Endodermal cell (in vitro differentiated cells): ENCODE measurements around the gene FGFR3. TPM values are rescaled to one million over a fixed set of nuclear protein-coding genes. Genes with fewer than 3 reads are reported as not detected.

Experiments used
- DNase-seq: peaks from one replicate; pipeline ENCODE4 v3.0.0-alpha.2; 2017
- H3K27ac ChIP-seq: 2 replicates; pipeline ENCODE4 v1.5.1; 2013; ENCODE audit warnings: mild to moderate bottlenecking, low read depth, low read length, moderate library complexity
- H3K27me3 ChIP-seq: 2 replicates; pipeline ENCODE4 v1.6.1; 2013; ENCODE audit warnings: mild to moderate bottlenecking, low read length, moderate library complexity; ENCODE audit not compliant: insufficient read depth, control insufficient read depth, poor library complexity, severe bottlenecking
- H3K36me3 ChIP-seq: 2 replicates; pipeline ENCODE4 v1.7.0; 2013; ENCODE audit warnings: mild to moderate bottlenecking, low read length, moderate library complexity; ENCODE audit not compliant: control insufficient read depth, insufficient read depth
- H3K4me1 ChIP-seq: one replicate; pipeline ENCODE4 v1.7.0; 2013; ENCODE audit warnings: low read length; ENCODE audit not compliant: control insufficient read depth, insufficient read depth
- H3K4me3 ChIP-seq: 2 replicates; pipeline ENCODE4 v1.5.1; 2013; ENCODE audit warnings: mild to moderate bottlenecking, low read length, moderate library complexity
- H3K9ac ChIP-seq: 2 replicates; pipeline ENCODE4 v1.6.1; 2013; ENCODE audit warnings: mild to moderate bottlenecking, low read length, moderate library complexity; ENCODE audit not compliant: poor library complexity, severe bottlenecking; ENCODE audit errors: extremely low read depth
- H3K9me3 ChIP-seq: 2 replicates; pipeline ENCODE4 v1.6.1; 2013; ENCODE audit warnings: mild to moderate bottlenecking, low read length, moderate library complexity; ENCODE audit not compliant: control insufficient read depth
- H3K27ac Mint-ChIP-seq: 2 replicates; pipeline ENCODE4 v1.8.0; 2020; ENCODE audit warnings: mixed read lengths
- H3K27me3 Mint-ChIP-seq: 2 replicates; pipeline ENCODE4 v1.8.0; 2021; ENCODE audit warnings: mild to moderate bottlenecking, mixed read lengths; ENCODE audit not compliant: insufficient read depth
- H3K36me3 Mint-ChIP-seq: 2 replicates; pipeline ENCODE4 v1.8.0; 2020; ENCODE audit warnings: low read depth, mixed read lengths
- H3K4me1 Mint-ChIP-seq: 2 replicates; pipeline ENCODE4 v1.8.0; 2020; ENCODE audit warnings: mixed read lengths
- H3K4me3 Mint-ChIP-seq: 2 replicates; pipeline ENCODE4 v1.8.0; 2020; ENCODE audit warnings: mild to moderate bottlenecking, moderate library complexity, mixed read lengths
- H3K9me3 Mint-ChIP-seq: 2 replicates; pipeline ENCODE4 v1.8.0; 2020; ENCODE audit warnings: mild to moderate bottlenecking, mixed read lengths
- CTCF ChIP-seq: fragments of 200-600 bp; sonication (generic); conservative IDR thresholded peaks from 2 replicates; pipeline ENCODE4 v1.5.0; 2021; ENCODE audit warnings: antibody characterized with exemption, mild to moderate bottlenecking
- WGBS, 2 experiments: methylation state at CpG; one replicate each; pipeline versions ENCODE4 v1.1.5 to v1.1.7; 2013; ENCODE audit warnings: missing lambda C conversion rate in 2 of 2, mixed read lengths in 1 of 2; ENCODE audit not compliant: insufficient coverage in 1 of 2, insufficient read length in 1 of 2; 5-methylcytosine and 5-hydroxymethylcytosine counted together
- total RNA-seq, 2 donors: library from RNA; stranded (reverse); fragmentation: NEBNext Ultra II Directional in 1 of 2; extraction: Animal tissue kit (Norgen Biotek cat#: 25700) in 1 of 2; gene quantifications; 2 replicates in 1 of 2; 3 replicates in 1 of 2; pipeline ENCODE4 v1.2.1, GENCODE V29; 2021

Gene FGFR3
- total RNA-seq, 2 donors from 2014 or later, result 107 to 125 TPM

- no peak overlapping the region for H3K9ac ChIP-seq
- no peaks in the 10 kb centered on the region for H3K27me3 ChIP-seq
- no peak for DNase-seq
- Mint-ChIP-seq H3K27me3 (no peaks in the 10 kb centered on the region), H3K9me3 (no peaks in the 10 kb centered on the region), H3K4me3 (no peak overlapping the region), H3K4me1 (no peaks in the 10 kb centered on the region), H3K27ac (no peak overlapping the region), H3K36me3 (peaks cover 9% of the 10 kb centered on the region)
- H3K36me3 ChIP-seq, result no peaks in the 10 kb centered on the region
- H3K4me1 ChIP-seq, result peaks cover 7% of the 10 kb centered on the region
- no peak overlapping the region for H3K4me3 ChIP-seq
- no peak for TF ChIP-seq CTCF
- H3K9me3 ChIP-seq, result no peaks in the 10 kb centered on the region
- 88 to 92% methylated on average over 11 to 27 of the region's 27 CpGs for WGBS, 2 experiments
- H3K27ac ChIP-seq, result no peak overlapping the region
Observed at GRCh38 chr4:1797861-1798579, 4.9 kb downstream of the FGFR3 start.

DNA sequence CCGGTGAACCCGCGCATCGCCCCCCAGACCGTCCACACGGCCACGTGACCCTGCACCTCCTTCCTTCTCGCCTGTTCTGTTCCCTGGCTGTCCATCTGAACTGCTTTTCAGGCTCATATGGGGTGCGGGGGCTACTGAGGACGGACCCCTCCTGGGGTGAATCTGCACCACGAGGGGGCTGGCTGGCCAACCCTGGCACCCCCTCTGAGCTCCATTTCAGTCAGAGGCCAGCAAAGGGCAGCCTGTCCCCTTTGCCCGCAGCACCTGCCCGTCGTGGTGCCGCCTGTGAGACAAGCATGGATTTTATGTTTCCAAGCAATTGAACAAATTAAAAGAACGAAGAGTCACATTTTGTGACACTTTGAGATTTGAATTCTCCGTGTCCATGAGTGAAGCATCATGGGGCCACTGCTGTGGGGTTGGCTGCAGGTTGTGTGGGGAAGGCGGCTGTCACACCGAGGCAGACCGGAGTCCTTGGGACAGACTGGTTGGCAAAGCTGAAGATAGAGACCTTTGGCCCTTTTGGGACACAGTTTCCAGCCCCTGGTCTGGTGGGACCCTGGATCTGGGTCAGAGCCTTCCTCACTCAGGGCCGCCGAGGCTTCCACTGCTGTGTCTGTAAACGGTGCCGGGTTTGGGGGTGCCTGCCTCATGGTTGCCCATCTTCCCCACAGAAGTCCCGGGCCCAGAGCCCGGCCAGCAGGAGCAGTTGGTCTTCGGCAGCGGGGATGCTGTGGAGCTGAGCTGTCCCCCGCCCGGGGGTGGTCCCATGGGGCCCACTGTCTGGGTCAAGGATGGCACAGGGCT lies 5.7 kb downstream of the FGFR3 start:
- Histone ChIP-seq H3K27me3 (no peaks in the 10 kb centered on the region), H3K36me3 (no peaks in the 10 kb centered on the region), H3K27ac (no peak overlapping the region), H3K4me3 (no peak overlapping the region), H3K9me3 (no peaks in the 10 kb centered on the region), H3K9ac (no peak overlapping the region), H3K4me1 (peaks cover 7% of the 10 kb centered on the region)
- Mint-ChIP-seq H3K4me1 (no peaks in the 10 kb centered on the region), H3K9me3 (no peaks in the 10 kb centered on the region), H3K36me3 (peaks cover 11% of the 10 kb centered on the region), H3K27ac (no peak overlapping the region), H3K27me3 (no peaks in the 10 kb centered on the region), H3K4me3 (no peak overlapping the region)
- TF ChIP-seq CTCF, result no peak
- no peak for DNase-seq
- WGBS, 2 experiments, result 94% methylated on average over 25 to 30 of the region's 30 CpGs

DNA sequence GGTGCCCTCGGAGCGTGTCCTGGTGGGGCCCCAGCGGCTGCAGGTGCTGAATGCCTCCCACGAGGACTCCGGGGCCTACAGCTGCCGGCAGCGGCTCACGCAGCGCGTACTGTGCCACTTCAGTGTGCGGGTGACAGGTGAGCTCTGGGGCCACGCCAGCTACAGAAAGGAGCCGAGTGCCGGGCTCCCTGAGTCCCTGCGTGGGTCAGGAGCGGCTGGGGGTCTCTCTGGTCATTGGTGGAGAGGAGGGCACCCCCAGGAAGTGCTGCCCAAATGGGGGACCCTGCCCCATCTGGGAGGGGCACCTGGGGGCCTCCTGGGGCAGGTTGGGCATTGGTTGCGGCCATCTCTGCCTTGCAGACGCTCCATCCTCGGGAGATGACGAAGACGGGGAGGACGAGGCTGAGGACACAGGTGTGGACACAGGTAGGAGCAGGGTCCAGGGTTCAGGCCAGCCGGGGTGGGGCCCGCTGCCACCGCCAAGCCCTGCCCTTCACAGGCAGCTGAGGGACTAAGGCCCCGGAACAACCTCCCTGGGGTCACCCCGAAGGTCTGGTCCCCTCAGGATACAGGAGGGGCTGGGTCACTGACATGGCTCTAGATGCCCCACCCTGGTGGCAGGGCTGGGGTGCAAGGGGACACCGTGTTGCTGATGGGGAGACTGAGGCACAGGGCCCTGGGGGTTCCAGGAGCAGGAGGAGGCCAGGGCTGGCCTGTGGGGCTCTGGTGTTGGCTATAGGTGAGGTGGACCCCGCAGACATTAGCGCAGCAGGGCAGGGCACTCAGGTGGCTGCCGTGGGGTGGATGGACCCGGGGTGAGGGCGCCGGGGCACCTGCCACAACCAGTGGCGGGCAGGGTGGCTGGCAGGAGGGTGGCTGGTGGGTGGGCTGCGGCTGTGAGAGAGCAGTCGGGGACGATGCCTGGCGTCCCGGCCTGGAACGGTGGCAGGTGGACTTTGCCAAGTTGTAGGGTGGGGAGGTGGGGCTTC lies 6.6 kb downstream of the FGFR3 start:
- Mint-ChIP-seq H3K9me3 (no peaks in the 10 kb centered on the region), H3K4me1 (no peaks in the 10 kb centered on the region), H3K4me3 (no peak overlapping the region), H3K27ac (no peak overlapping the region), H3K36me3 (peaks cover 13% of the 10 kb centered on the region), H3K27me3 (no peaks in the 10 kb centered on the region)
- WGBS, 2 experiments, result 94 to 95% methylated on average over 26 to 40 of the region's 41 CpGs
- no peak for DNase-seq
- H3K27ac ChIP-seq, result no peak overlapping the region
- H3K27me3 ChIP-seq, result no peaks in the 10 kb centered on the region
- H3K4me3 ChIP-seq, result no peak overlapping the region
- TF ChIP-seq CTCF, result no peak
- no peaks in the 10 kb centered on the region for H3K36me3 ChIP-seq
- peaks cover 7% of the 10 kb centered on the region for H3K4me1 ChIP-seq
- H3K9me3 ChIP-seq, result no peaks in the 10 kb centered on the region
- no peak overlapping the region for H3K9ac ChIP-seq
